GM13977 (cell line): ENCODE measurements around the gene HSPA12B.

Experiments used
- DNase-seq: peaks from one replicate; pipeline ENCODE4 v3.0.0; 2012; ENCODE audit warnings: low spot score
- in situ Hi-C: fragments of 300-500 bp; cut with MboI; formaldehyde crosslinking; loops from one replicate; pipeline ENCODE4 v1.12.0; 2022; ENCODE audit warnings: low sequenced_read_pairs, low pct_unique_long_range_greater_than_20kb, mixed read lengths, inconsistent platforms; ENCODE audit not compliant: unreplicated experiment
- TF ChIP-seq, protein P1 (sequence below): IDR thresholded peaks from 2 replicates; pipeline ENCODE4 v1.5.1; 2012; ENCODE audit warnings: mild to moderate bottlenecking, control low read depth; ENCODE audit not compliant: insufficient read depth; ENCODE audit errors: extremely low read depth, missing control alignments

HSPA12B gene, protein sequence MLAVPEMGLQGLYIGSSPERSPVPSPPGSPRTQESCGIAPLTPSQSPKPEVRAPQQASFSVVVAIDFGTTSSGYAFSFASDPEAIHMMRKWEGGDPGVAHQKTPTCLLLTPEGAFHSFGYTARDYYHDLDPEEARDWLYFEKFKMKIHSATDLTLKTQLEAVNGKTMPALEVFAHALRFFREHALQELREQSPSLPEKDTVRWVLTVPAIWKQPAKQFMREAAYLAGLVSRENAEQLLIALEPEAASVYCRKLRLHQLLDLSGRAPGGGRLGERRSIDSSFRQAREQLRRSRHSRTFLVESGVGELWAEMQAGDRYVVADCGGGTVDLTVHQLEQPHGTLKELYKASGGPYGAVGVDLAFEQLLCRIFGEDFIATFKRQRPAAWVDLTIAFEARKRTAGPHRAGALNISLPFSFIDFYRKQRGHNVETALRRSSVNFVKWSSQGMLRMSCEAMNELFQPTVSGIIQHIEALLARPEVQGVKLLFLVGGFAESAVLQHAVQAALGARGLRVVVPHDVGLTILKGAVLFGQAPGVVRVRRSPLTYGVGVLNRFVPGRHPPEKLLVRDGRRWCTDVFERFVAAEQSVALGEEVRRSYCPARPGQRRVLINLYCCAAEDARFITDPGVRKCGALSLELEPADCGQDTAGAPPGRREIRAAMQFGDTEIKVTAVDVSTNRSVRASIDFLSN

DNA sequence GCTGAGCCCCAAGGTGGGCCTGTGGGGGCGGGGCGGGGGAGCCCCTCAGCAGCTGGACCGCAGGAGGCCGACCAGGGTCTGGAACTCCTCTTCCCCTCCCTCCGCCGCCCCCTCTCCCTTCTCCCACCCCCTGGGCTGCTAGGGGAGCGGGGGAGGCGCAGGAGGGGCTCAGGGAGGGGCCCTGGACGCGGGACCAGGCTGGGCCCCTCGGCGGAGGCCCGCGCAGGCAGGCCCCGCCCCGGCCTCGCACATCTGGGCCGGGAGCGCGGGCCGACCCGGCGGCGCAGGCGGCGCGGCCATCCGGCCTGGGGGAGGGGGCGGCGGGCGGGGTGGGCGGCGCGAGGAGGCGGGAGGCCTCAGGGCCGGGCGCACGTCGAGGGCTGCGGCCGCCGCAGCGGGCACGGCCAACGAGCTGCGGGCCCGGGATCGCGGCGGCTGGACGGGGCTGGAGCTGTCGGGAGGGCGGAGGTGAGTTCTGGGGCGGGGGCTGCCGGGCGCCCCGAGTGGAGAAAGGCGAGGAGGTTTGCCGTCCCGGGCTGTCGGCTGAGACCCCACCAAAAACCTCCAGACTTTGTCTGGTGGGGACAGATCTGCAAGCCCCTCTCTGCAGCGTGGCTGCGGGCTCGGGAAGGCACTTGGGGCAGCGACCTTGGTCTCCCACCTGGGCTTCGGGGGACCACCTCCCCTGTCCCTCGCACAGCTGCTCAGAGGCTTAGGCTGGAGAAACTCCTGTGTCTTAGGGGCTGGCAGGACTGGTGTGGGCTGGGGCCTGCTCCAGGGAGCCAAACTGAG is at the start of gene HSPA12B:
HSPA12B (plus strand) TSS at position 359 of the 792 bp plus-strand sequence. CDS start 5,990 bp downstream, outside the sequence.
- TF ChIP-seq, protein P1, sequence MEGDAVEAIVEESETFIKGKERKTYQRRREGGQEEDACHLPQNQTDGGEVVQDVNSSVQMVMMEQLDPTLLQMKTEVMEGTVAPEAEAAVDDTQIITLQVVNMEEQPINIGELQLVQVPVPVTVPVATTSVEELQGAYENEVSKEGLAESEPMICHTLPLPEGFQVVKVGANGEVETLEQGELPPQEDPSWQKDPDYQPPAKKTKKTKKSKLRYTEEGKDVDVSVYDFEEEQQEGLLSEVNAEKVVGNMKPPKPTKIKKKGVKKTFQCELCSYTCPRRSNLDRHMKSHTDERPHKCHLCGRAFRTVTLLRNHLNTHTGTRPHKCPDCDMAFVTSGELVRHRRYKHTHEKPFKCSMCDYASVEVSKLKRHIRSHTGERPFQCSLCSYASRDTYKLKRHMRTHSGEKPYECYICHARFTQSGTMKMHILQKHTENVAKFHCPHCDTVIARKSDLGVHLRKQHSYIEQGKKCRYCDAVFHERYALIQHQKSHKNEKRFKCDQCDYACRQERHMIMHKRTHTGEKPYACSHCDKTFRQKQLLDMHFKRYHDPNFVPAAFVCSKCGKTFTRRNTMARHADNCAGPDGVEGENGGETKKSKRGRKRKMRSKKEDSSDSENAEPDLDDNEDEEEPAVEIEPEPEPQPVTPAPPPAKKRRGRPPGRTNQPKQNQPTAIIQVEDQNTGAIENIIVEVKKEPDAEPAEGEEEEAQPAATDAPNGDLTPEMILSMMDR = no peak
- no peak for DNase-seq
- in situ Hi-C loops = no loop called here

DNA sequence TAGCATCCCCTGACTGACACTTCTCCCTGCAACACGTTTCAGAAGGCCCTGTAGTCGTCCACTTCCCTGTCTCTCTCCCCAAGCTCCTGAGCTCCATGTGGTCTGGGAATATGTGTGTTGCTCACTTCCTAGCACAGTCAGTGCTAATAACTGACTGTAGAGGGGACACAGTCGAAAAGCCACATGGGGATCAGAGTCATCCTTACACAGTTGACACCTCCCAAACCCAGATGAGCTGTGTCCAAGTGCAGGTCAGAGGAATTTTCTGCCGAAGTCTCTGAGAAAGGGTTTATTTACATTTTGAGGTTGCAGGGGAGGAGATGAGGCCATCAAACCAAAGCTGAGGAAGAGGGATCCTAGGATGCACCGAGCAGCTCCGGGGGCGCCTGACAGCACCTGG is 47.1 kb upstream of the HSPA12B start:
- TF ChIP-seq, protein P1 = no peak
- in situ Hi-C loops = no loop called here
- no peak for DNase-seq

DNA sequence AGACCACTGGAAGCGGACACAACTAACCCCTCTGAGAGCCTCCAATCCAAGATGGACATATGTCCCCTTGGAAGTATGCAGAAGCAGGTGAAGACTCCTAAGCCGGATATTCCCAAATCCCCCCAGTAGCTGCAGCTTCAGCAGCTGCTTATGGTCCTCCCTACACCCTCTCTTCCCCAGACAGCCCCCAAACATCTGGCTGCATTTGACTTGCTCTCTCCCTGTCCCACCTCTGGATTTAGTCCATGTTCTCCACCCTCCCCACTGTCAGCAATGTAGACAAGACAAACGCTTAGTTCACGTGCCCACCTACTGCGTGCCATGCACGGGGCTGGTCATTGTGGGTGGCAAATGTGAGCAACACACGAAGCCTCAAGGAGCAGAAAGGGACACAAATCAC is 46.1 kb upstream of the HSPA12B start:
- in situ Hi-C loops = no loop called here
- TF ChIP-seq, protein P1 = no peak
- DNase-seq = no peak

DNA sequence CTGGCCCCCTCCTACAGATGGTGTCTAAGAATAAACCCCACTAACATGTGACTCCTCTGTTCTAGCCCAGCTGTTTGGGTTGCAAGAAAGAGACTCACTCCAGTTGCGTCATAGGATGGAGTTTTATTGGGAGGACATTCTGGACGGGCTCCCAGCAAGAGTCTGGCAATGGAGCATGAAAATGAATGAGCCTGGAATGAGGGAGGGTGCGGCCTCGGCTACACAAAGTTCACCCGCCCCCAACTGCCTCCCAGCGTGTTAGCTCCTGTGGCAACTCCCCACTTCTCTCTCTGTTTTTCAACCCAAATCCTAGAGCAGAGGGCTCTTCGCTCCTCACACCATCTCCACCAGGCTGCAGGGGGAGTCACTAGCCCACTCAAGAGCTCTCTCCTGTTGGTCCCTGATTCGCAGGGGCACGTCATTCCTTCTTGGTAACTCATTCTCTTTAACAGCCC is 45.6 kb upstream of the HSPA12B start:
- TF ChIP-seq, protein P1 = no peak
- in situ Hi-C loops = no loop called here
- DNase-seq = no peak

DNA sequence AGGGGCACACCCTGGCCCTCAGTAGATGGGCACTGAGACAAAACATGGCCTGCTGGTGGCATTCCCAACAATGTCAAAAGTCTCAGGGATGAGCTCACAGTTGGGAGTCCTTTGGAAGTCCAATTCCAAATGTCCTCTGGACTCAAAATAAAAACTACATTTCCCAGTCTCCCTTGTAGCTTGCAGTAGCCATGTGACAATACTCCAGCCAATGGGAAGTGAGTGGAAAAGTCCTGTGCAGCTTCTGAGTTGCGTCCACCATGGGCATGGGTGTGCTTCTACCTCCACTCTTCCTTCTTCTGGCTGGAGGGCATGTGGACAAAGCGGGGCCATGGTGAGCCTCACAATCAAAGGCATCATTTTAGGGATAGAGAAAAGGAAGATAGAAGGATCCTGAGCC is 44.8 kb upstream of the HSPA12B start:
- in situ Hi-C loops = no loop called here
- TF ChIP-seq, protein P1 = no peak
- no peak for DNase-seq

DNA sequence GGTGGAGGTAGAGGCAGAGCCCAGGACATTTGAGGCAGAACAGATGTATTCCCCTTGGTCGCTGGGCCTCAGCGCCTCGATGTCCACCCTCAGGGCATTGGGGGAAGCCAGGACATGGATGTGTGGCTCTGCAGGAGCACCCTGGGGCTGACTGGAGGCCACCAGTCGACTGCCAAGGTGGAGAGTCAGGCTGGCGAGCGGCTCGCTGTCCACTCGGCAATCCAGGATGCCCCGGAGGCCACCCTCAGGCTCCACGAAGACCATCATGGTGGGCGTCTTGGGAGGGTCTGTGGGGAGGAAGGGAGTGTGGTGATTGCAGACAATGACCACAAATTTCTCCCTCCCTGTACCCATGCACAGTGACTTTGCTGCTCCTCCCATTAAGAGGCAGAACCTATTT is 42.5 kb upstream of the HSPA12B start:
- in situ Hi-C loops = no loop called here
- TF ChIP-seq, protein P1 = no peak
- no peak for DNase-seq
